ENCODE measurements around the gene LIN37.
A peak's percentile ranks its signal among the peaks of the same experiment; 100 is the strongest.

The LIN37 gene

DNA sequence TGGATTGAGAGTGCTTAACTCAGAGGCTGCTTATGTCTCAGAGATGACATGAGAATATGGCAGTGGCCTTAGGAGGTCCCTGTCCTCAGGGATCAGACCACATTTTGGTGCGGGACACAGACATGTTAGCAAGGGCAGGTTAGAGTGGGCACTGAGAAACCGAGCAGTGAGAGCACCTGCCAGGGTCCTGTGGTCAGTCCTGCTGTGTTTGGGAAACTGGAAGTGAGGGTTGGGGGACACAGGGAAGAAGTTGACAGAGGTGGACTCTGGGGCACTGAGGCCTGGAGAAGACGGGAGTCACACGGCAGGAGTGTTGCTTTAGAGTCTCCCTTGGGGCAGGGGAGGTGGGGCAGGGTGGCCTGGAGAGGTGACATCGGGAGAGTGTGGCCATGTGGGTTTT is 13.5 kb upstream of the LIN37 start:
- DNase-seq (ENCODE audit: low spot score) = no peak

DNA sequence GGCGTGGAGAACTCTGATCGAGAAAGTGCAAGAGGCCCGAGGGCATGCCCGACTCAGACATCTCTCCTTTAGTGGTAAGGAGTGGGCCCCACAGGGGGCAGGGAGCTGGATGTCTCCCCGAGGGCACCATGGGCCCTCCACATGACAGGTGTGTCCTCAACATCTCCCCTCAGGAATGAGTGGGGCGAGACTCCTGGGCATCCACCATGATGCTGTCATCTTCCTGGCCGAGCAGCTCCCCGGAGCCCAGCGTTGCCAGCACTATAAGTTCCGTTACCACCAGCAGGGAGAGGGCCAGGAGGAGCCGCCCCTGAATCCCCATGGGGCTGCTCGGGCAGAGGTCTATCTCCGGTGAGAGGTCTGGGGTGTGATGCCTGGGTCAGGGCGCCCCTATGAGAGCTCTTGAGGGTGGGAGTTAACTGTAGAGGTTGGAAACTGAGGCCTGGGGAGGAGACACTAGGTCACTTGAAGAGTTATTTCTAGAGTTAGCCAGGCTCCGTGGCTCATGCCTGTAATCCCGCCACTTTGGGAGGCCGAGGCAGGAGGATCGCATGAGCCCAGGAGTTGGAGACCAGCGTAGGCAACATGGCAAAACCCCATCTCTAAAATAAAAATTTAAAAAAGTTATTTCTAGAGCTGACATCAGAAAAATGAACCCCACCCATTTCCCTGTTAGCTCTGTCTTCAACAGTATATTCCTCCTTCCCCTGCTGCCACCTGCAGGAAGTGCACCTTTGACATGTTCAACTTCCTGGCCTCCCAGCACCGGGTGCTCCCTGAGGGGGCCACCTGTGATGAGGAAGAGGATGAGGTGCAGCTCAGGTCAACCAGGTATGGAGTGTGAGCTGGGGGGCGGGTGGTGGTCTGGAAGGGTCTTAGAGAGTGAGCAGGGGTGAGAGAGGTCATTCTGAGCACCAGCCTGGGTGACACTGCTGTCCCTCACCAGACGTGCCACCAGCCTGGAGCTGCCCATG is 11.2 kb upstream of the LIN37 start:
- DNase-seq (ENCODE audit: low spot score) = no peak

DNA sequence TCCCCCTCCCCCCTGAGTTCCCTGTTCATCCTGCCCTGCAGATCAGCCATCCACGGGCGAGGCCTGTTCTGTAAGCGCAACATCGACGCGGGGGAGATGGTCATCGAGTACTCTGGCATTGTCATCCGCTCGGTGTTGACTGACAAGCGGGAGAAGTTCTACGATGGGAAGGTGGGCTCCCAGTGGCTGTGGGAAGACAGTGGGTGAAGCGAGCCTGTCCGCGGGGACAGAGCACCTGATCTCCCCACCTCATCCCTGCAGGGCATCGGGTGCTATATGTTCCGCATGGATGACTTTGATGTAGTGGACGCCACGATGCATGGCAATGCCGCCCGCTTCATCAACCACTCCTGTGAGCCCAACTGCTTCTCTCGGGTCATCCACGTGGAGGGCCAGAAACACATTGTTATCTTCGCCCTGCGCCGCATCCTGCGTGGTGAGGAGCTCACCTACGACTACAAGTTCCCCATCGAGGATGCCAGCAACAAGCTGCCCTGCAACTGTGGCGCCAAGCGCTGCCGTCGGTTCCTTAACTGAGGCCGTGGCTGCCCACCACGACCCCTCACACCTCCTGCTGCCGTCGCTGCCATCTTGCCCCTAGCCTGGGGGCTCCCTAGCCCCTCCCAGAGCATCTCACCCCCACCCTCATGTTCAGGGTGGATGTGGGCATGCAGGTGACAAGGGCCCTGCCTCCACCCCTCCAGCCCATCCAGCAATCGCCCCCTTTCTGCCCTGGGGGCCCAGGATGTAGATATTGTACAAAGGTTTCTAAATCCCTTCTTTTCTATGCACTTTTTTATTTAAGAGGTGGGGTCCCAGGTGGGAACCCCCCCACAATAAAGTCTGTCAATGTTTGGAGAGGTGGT is 10.1 kb upstream of the LIN37 start:
- DNase-seq (ENCODE audit: low spot score) = no peak

DNA sequence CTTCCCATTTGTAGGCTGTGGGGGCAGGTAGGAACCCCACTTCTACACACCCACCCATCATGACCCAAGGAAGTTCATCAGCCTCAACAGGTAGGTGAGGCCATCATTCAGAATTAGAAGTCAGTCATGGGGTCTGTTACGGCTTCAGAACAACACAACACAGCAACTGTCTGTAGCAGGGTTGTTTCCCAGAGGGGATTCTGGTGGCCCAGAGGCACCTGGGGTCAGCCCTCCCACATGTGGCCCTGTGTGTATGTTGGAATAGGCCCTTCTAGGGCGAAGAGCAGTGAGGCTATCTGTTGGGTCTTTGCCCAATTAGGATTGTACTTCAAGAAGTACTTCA is 9.5 kb upstream of the LIN37 start:
- DNase-seq (ENCODE audit: low spot score) = no peak

DNA sequence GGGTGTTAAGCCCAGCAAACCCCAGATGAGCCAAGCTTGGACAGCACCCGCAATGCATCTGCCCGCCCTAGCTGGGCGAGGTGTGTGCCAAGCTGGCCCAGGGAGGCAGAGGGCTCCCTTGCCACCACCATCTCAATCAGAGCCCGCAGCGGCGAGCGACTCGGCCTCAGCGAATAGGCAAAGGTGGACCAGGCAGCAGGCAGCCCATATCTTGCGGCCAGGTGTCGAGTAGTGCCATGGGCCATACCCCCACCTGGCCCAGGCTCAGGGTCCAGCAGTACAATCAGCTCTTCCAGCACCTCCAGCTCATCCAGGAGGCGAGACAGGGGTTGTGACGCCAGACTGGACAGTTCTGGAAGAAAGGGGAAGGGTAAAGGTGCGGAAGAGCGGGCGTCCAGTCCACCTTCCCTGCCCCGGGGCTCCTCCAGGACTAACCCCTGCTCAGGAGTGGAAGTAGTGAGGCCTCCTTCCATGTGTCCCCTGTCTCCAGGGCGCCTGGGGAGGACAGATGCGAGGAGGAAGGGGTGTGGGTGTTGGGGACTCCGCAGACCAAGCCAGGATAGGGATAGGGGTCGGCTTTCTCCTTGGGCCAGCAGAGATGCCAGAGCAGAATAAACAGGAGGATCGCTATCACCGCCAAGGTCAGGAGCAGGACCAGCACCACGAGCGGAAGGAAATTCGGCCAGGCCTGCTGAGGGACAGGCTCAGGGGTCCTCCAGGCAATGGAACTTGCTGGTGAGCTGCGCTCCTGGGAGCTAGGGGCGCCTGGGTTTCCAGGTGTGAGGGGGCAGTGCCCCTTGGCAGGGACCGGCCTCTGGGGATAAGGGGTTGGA is 8.9 kb upstream of the LIN37 start:
- DNase-seq (ENCODE audit: low spot score) = no peak

DNA sequence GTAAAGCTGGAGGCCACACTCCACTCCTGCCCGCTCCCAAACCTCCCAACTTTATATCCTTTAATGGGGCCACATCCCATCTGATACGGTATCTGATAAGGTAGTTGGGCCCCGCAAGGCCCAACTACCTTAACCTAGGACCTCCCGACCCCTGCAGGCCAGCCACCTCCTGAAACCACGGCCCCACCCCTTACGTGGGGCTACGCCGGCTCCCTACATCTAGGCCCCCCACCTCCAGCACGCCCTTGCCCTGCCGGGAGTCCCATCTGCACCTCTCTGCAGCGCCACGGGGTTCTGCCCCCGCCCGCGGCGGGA is 8.3 kb upstream of the LIN37 start:
- no peak for DNase-seq (ENCODE audit: low spot score)

DNA sequence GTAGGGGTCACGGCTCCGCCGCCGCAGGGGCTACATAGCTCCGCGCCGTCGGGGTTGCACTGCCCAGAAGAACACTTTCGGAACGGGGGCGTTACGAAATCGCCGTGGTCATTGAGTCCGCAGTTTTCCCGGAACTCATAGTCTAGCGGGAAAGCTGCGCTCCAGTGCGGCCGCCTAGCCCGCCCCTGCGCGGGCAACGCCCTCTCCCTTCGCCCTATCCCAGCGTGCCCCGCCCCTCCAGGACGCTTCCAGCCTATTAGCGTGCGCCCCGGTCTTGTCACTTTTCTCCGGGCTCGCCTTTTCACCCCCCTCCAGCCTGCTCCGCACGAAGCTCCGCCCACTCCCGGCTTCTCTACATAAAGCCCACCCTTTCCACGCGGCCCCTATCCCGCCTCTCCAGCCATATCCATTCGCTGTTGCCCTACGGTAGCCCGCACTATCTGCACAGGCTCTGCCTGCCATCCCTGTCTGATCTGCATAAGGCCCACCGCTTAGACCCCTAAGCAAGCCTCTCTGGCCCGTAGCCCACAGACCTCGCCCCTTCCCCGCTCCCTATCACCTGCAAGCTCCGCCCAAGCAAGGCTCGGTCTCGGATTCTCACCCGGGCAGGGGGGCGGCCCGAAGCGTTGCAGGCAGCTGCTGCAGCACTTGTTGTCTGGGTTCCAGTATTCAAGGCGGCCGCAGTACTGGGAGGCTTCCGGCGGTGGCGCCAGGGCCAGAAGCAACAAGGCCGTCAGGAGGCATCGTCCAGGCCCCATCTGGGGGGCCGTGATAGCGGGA is 7.8 kb upstream of the LIN37 start:
- DNase-seq (ENCODE audit: low spot score) = peak; percentile 100

DNA sequence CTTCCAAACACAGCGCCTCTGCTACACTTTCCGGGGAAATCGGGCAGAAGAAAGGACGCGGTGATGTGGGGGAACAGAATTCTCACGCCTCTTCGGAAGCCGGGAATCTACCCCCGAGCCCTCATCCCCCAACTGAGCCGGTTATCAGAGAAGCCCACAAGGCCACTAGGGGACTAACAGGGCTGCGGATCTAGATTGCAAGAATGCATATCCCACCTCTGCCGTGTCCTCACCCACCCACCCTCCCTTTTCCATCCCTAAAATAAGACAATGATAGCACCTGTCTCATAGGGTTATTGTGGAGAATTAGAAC is 7.2 kb upstream of the LIN37 start:
- no peak for DNase-seq (ENCODE audit: low spot score)

DNA sequence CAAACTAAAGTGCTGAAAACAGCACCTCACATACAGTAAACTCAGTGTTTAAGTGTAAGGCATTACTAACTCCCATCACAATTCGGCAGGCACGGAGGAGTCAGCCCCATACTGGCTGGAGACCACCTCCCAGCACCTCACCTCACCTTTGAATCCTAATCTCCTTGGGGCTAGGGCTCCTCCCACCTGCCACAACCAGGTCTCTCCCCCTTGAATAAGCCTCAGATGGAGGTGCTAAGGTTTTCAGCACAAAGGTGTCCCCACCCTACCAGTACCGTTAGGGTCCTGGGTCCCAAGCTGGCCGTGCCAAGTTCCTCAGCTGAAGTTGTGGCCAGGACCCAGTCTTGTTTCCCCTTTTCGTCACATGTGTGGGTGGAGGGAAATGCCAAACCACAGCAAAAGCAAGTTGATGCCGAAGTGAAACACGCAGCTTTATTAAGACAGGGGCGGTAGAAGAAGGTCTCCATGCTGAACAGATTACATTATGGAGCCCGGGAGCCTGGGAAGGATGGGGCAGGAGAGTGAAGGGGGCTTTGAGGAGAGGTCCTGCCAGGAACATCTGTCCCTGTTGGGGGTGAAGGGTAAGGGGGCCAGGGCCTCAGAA is 6.2 kb upstream of the LIN37 start, which contains the start of gene IGFLR1:
Gene IGFLR1, minus strand, starts transcription at position 332 of the 604 bp plus-strand sequence. CDS start 1,272 bp downstream, outside the sequence.
- no peak for DNase-seq (ENCODE audit: low spot score)

DNA sequence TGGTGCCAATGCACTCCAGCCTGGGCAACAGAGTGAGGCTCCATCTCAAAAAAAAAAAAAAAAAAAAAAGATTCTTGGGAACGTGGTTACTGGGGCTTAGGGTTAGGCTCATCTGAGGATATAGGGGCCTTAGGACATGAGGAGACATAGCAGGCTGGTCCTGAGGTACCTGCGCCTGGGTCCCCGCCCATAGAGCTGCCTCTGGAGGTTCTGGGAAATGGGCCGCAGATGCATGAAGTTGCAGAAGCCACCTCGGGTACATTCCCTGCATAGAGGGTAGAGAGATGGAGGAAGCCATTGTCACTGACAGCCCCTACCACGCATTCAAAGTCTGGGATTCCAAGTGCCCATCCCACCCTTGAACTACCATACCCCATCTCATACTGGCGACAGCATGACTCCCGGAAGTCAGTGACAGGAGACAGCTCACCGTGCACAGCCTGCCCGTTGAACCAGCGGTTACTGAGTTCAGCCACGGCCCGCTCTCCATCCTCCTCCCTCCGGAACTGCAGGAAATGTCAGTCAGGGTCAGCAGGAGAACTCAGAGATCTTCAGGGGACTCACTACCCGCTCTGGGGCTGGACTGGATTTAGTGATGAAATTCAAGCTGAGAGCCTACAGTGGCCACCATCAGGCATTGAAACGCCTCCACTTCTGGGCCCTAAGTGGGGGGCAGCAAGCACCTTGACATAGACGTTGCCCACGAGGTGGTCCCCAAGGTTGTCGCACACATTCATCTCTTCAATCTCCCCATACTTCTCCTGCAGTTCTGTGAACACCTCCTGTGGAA is 4.5 kb upstream of the LIN37 start:
- DNase-seq (ENCODE audit: low spot score) = no peak

DNA sequence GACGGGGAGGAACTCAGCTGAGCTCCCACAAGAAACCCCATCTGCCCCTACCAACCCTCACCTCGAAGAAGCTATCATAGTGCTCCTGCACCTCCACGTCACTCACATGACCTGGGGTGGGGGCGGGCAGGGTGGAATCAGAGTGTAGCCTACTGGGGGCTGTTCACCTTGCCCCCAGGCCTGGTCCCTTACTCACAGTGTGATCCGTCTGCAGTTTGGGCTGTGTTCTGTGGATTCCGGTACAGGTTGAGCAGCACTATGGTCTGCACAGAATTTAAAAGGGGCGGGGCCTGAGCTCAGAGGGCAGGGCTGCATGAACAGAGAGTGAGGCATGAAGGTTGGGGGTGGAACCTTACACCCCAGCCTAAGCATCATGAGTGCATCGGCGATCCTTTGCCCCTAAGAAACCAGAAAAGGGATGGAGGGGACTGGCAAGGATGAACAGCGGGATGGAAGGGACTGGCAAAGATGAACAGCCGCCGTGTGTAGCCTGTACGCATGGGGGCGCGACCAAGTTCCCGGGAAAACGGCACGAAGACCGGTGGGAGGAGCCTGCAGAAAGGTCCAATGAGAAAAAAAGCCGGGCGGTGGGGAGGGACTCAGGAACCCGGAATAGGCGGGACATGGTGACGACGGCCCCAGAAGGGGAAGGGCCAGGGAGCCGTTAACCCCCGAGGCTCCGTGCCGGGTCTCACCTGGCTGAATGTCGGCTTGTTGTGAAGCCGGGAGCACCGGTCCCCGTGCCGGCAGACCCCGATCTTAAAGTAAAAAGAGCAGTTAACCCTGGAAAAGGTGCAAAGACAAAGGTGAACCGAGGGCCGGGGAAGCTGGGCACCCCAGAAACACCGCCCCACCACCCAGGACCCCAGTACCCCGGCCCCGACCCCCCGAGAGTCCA is 3.7 kb upstream of the LIN37 start:
- peak; percentile 93 for DNase-seq (ENCODE audit: low spot score)

DNA sequence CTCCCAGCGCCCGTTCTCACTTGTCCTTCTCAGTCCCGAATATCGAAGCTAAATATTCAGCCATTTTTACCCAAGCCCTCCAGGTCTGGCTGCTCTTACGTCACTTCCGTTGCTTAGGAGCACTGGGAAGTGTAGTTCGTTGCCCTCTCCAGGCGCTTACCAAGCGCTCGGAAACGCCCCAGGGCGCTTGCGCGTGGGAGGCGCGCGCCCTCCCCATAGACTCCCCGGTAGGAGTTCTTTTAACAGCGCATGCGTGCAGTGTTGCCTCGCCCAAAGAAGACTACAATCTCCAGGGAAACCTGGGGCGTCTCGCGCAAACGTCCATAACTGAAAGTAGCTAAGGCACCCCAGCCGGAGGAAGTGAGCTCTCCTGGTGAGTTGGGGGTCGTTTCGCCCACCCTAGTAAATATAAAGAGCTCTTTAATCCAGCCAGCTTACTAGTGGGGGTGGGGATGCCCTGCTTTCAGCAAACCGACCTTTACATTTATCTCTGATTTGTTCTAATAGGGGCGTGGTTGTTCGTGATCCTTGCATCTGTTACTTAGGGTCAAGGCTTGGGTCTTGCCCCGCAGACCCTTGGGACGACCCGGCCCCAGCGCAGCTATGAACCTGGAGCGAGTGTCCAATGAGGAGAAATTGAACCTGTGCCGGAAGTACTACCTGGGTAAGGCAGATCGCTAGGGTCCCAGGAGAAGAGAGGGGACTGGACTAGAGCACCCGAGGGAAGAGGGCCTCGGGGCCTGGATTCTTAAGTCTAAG is 2.9 kb upstream of the LIN37 start, which contains the start of the genes PSENEN and U2AF1L4:
Gene PSENEN, plus strand, starts transcription at position 324 of the 759 bp plus-strand sequence. Its CDS starts 280 bp downstream, at position 604.
Gene U2AF1L4, minus strand, starts transcription at position 91 of the 759 bp plus-strand sequence. Its CDS starts 27 bp downstream, at position 64.
- DNase-seq (ENCODE audit: low spot score) = peak; percentile 97

DNA sequence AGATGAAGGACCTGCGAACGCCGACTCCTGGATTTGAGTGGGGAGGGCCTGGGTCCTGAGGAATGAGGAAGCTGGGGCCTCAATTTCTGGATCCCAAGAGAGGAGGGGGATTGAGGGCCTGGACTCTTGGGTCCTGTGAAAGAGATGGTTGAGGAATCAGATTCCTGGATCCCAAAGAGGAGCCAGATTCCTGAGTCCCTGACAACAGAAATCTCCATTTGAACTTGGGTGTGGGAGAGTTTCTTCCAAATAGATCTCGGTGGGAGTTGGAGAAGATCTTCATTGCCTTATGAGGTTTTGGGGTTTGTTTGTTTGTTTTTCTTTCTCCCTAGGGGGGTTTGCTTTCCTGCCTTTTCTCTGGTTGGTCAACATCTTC is 2.3 kb upstream of the LIN37 start:
- DNase-seq (ENCODE audit: low spot score) = no peak

DNA sequence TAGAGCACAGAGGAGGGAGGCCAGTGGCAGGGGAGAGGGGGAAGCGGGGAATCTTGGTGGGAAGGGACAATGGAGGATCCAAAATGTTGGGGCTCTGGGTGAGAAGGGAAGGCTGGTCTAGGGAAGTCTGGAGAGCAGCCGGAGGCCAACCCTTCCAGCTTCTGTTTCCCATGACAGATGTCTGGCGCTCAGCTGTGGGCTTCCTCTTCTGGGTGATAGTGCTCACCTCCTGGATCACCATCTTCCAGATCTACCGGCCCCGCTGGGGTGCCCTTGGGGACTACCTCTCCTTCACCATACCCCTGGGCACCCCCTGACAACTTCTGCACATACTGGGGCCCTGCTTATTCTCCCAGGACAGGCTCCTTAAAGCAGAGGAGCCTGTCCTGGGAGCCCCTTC is 1.8 kb upstream of the LIN37 start:
- DNase-seq (ENCODE audit: low spot score) = no peak

DNA sequence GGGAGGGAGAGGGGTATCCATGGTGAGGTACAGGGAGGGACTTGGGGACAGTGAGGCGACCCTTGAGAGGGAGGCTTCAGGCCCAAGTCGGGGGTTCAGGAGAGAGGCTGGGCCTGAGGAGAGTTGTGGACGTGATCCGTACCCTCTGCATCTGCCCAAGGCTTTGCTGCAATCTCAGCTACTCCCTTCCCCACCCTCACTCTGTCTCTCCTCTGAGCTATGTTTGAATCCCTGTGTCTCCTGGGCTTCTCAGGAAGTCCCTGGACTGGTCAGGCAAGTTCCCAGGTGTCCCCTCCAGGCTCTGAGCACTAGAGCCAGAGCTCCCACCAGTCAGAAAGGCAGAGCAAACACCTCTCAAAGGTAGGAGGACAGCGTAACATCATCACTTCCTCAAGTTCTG is 1.8 kb downstream of the LIN37 start:
- no peak for DNase-seq (ENCODE audit: low spot score)

DNA sequence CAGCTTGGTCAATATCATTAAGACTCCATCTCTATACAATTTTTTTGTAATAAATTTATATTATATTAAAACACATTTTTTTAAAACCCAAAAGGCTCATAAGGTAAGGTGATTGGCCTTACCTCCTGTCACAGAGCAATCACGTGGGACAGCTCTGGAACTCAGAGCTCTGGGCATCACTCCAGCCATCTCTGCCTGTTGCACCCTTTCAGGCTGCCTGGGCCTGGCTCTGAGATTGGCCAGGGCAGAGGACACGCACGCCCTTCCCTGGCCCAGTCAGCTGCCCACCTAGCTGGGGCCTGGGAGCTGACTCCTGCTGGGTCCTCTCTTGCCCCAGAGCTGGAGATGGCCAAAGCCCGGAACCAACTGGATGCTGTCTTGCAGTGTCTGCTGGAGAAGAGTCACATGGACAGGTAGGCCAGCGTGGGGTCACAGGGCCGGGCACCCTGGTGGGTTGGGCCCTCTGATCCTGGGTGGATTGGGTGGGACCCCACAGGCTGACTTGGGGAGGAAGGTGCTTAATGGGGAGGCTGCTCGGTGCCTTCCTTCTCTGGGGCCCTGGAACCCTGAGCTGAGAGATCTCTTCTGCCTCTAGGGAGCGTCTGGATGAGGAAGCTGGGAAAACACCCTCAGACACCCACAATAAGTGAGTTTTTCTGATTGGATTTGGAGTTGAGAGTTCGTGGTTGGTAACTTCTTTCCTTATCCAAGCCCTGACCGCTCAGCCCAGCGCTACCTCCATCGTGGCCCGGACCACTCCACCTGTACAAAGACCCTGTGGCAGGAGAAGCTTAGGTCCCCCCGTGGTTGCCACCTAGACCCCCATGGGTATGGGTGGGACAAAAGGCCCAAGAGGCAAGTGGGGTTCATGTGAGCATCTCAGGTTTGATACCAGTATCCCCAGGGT is 3.7 kb downstream of the LIN37 start:
- DNase-seq (ENCODE audit: low spot score) = no peak

DNA sequence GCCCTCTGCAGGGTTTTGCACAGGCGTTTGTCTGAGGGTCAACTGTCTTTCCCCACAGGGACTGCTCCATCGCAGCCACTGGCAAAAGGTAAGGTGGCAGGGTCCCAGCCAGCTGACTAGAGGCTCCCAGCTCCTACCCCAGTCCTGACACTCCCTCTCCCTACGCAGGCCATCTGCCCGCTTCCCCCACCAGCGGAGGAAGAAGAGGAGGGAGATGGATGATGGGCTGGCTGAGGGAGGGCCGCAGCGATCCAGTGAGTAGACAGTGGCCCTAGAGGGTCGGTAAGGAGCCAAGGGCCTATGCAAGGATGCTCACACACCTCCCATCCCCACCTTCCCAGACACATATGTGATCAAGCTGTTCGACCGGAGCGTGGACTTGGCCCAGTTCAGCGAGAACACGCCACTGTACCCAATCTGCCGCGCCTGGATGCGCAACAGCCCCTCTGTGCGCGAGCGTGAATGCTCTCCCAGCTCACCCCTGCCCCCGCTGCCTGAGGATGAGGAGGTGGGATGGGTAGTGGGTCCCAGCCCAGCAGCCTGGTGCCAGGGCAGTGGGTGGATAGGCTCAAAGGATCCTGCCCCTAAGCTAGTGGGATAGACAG is 4.5 kb downstream of the LIN37 start:
- DNase-seq (ENCODE audit: low spot score) = no peak

Measured in hepatic stellate cell (primary cell).